Osteocyte (in vitro differentiated cells): ENCODE measurements around the gene SPAG17. TPM values are rescaled to one million over a fixed set of nuclear protein-coding genes. Genes with fewer than 3 reads are reported as not detected.

Experiments used
- DNase-seq: peaks from one replicate; pipeline ENCODE4 v3.0.0; 2021; ENCODE audit warnings: mixed read lengths; ENCODE audit not compliant: unreplicated experiment; ENCODE audit errors: extremely low spot score
- H3K27ac Mint-ChIP-seq: one replicate; pipeline ENCODE4 v1.8.0; 2021; ENCODE audit warnings: mild to moderate bottlenecking, mixed read lengths; ENCODE audit not compliant: unreplicated experiment
- H3K27me3 Mint-ChIP-seq: one replicate; pipeline ENCODE4 v1.8.0; 2021; ENCODE audit warnings: mixed read lengths; ENCODE audit not compliant: unreplicated experiment
- H3K36me3 Mint-ChIP-seq: one replicate; pipeline ENCODE4 v1.8.0; 2021; ENCODE audit warnings: mixed read lengths; ENCODE audit not compliant: unreplicated experiment
- H3K4me1 Mint-ChIP-seq: one replicate; pipeline ENCODE4 v1.8.0; 2021; ENCODE audit warnings: mixed read lengths; ENCODE audit not compliant: unreplicated experiment
- H3K4me3 Mint-ChIP-seq: one replicate; pipeline ENCODE4 v1.8.0; 2021; ENCODE audit warnings: mild to moderate bottlenecking, moderate library complexity, mixed read lengths; ENCODE audit not compliant: unreplicated experiment
- H3K9me3 Mint-ChIP-seq: one replicate; pipeline ENCODE4 v1.8.0; 2021; ENCODE audit warnings: mixed read lengths; ENCODE audit not compliant: unreplicated experiment
- CTCF ChIP-seq: fragments of 200-600 bp; sonication (generic); IDR thresholded peaks from 2 replicates; pipeline ENCODE4 v1.5.0; 2021; ENCODE audit warnings: antibody characterized with exemption, mild to moderate bottlenecking, moderate library complexity
- total RNA-seq: library from RNA; stranded (reverse); gene quantifications from 2 replicates; pipeline ENCODE4 v1.2.1, GENCODE V29; 2021

SPAG17 gene
- total RNA-seq, 1 donor from 2014 or later, result not detected

- no peak for TF ChIP-seq CTCF
- no peaks in the 10 kb centered on the region for H3K36me3 Mint-ChIP-seq
- H3K9me3 Mint-ChIP-seq, result no peaks in the 10 kb centered on the region
Measured at GRCh38 chr1:118047650-118048224, 137.3 kb downstream of the SPAG17 start.

GRCh38 chr1:118047006-118047649, 137.9 kb downstream of the SPAG17 start:
- TF ChIP-seq CTCF, result no peak
- H3K9me3 Mint-ChIP-seq, result no peaks in the 10 kb centered on the region
- no peaks in the 10 kb centered on the region for H3K4me1 Mint-ChIP-seq
- H3K27ac Mint-ChIP-seq, result no peak overlapping the region
- peaks cover 2% of the 10 kb centered on the region for H3K27me3 Mint-ChIP-seq
- H3K36me3 Mint-ChIP-seq, result no peaks in the 10 kb centered on the region
- no peak for DNase-seq
- no peak overlapping the region for H3K4me3 Mint-ChIP-seq

More at GRCh38 chr1:118047650-118048224, 137.3 kb downstream of the SPAG17 start:
- Mint-ChIP-seq H3K4me3 (no peak overlapping the region), H3K27me3 (peaks cover 2% of the 10 kb centered on the region), H3K4me1 (no peaks in the 10 kb centered on the region), H3K27ac (no peak overlapping the region)
- no peak for DNase-seq

GRCh38 chr1:118043624-118044023, 141.4 kb downstream of the SPAG17 start:
- H3K27me3 Mint-ChIP-seq, result no peaks in the 10 kb centered on the region
- no peaks in the 10 kb centered on the region for H3K36me3 Mint-ChIP-seq
- DNase-seq, result no peak
- no peak overlapping the region for H3K27ac Mint-ChIP-seq
- H3K4me1 Mint-ChIP-seq, result no peaks in the 10 kb centered on the region
- H3K4me3 Mint-ChIP-seq, result no peak overlapping the region
- TF ChIP-seq CTCF, result no peak
- H3K9me3 Mint-ChIP-seq, result no peaks in the 10 kb centered on the region

DNA sequence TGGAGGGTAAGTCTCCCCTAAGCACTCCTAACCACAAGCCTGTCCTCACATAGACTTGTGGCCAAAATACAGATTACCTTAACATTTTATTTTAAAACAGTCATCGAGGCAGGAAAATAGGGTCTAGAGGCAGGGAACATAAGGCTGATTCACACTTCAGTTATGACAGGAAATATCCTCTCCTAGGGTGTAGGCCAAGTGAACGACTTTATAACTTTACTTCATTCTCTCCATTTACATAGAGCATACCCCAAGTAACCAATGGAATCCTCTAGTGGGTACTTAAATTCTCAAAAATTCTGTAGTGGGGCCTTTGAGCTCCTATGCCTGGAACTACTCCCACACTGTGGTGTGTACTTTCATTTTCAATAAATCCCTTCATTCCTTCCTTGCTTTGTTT, 142.5 kb downstream of the SPAG17 start:
- Mint-ChIP-seq H3K27ac (no peak overlapping the region), H3K36me3 (no peaks in the 10 kb centered on the region), H3K27me3 (peaks cover 2% of the 10 kb centered on the region), H3K4me1 (no peaks in the 10 kb centered on the region), H3K4me3 (no peak overlapping the region), H3K9me3 (no peaks in the 10 kb centered on the region)
- no peak for TF ChIP-seq CTCF
- DNase-seq, result no peak

DNA sequence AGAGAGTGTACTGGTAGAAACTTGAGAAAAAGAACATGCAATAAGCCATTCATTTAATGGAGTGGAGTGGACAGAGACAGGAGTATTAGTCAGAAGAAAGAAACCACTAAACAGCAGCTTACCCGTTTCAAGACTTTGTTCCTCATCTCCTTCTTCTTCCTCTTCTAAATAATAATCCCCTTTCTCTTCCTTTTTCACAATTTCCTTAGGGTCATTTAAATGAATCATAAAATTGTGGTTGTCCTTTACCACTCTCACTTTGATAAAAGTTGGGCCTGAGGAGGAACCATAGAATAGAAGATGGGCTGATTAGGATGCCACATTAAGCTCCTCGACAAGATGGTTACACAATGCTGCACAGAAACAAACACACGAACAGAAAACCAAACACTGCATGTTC, 145.9 kb downstream of the SPAG17 start:
- peaks cover 7% of the 10 kb centered on the region for H3K27me3 Mint-ChIP-seq
- no peaks in the 10 kb centered on the region for H3K4me1 Mint-ChIP-seq
- H3K36me3 Mint-ChIP-seq, result no peaks in the 10 kb centered on the region
- H3K4me3 Mint-ChIP-seq, result no peak overlapping the region
- no peak for DNase-seq
- no peaks in the 10 kb centered on the region for H3K9me3 Mint-ChIP-seq
- TF ChIP-seq CTCF, result no peak
- H3K27ac Mint-ChIP-seq, result no peak overlapping the region
